MM.1S (cell line): ENCODE results near the gene SCART1.

Experiments used
- DNase-seq: peaks from one replicate; pipeline ENCODE4 v3.0.0-alpha.2; 2015
- H2AFZ ChIP-seq: fragments of 300-600 bp; sonication (generic); 2 replicates; pipeline ENCODE4 v1.6.0; 2016; ENCODE audit warnings: antibody characterized with exemption, low read length
- H3F3A ChIP-seq: fragments of 300-600 bp; sonication (generic); 2 replicates; pipeline ENCODE4 v1.6.1; 2016; ENCODE audit warnings: mild to moderate bottlenecking, antibody characterized with exemption, low read length, moderate library complexity, mixed read lengths; ENCODE audit not compliant: insufficient read depth
- H3K27ac ChIP-seq: fragments of 300-600 bp; sonication (generic); 2 replicates; pipeline ENCODE4 v1.5.1; 2016; ENCODE audit warnings: mild to moderate bottlenecking, low read length
- H3K27me3 ChIP-seq: fragments of 300-600 bp; sonication (generic); replicated peaks from 2 replicates; pipeline ENCODE4 v1.6.0; 2016; ENCODE audit warnings: low read length; ENCODE audit not compliant: insufficient read depth
- H3K36me3 ChIP-seq: fragments of 300-600 bp; sonication (generic); replicated peaks from 2 replicates; pipeline ENCODE4 v1.6.1; 2016; ENCODE audit warnings: mild to moderate bottlenecking, low read length, mixed read lengths; ENCODE audit not compliant: insufficient read depth
- H3K4me1 ChIP-seq: fragments of 300-600 bp; sonication (generic); 2 replicates; pipeline ENCODE4 v1.6.1; 2016; ENCODE audit warnings: low read length, mixed read lengths
- H3K4me2 ChIP-seq: fragments of 300-600 bp; sonication (generic); 2 replicates; pipeline ENCODE4 v1.6.0; 2016; ENCODE audit warnings: low read depth, low read length
- H3K4me3 ChIP-seq: fragments of 300-600 bp; sonication (generic); 2 replicates; pipeline ENCODE4 v1.5.1; 2016; ENCODE audit warnings: low read length, mixed read lengths
- H3K79me2 ChIP-seq: fragments of 300-600 bp; sonication (generic); 2 replicates; pipeline ENCODE4 v1.6.1; 2016; ENCODE audit warnings: mixed run types, low read length, mixed read lengths
- H3K9ac ChIP-seq: fragments of 300-600 bp; sonication (generic); 2 replicates; pipeline ENCODE4 v1.6.1; 2016; ENCODE audit warnings: low read length, mixed read lengths
- H3K9me2 ChIP-seq: fragments of 300-600 bp; sonication (generic); replicated peaks from 2 replicates; pipeline ENCODE4 v1.6.1; 2016; ENCODE audit warnings: mild to moderate bottlenecking, low read length, mixed read lengths; ENCODE audit not compliant: insufficient read depth
- H3K9me3 ChIP-seq: fragments of 300-600 bp; sonication (generic); replicated peaks from 2 replicates; pipeline ENCODE4 v1.6.1; 2016; ENCODE audit warnings: mild to moderate bottlenecking, low read length, mixed read lengths; ENCODE audit not compliant: insufficient read depth
- H4K20me1 ChIP-seq: fragments of 300-600 bp; sonication (generic); 2 replicates; pipeline ENCODE4 v1.6.1; 2016; ENCODE audit warnings: mild to moderate bottlenecking, low read length, moderate library complexity, mixed read lengths; ENCODE audit not compliant: insufficient read depth
- CTCF ChIP-seq: fragments of 300-600 bp; sonication (generic); IDR thresholded peaks from 2 replicates; pipeline ENCODE4 v1.5.1; 2016; ENCODE audit warnings: antibody characterized with exemption, low read length, mixed read lengths
- EZH2 ChIP-seq: fragments of 300-600 bp; sonication (generic); optimal IDR thresholded peaks from 2 replicates; pipeline ENCODE3; 2017; ENCODE audit warnings: low read depth, mild to moderate bottlenecking, antibody characterized with exemption, low read length, mixed read lengths
- EZH2phosphoT487 ChIP-seq: fragments of 300-600 bp; sonication (generic); IDR thresholded peaks from 2 replicates; pipeline ENCODE4 v1.6.1; 2018; ENCODE audit warnings: antibody characterized with exemption, low read length

The SCART1 gene

DNA sequence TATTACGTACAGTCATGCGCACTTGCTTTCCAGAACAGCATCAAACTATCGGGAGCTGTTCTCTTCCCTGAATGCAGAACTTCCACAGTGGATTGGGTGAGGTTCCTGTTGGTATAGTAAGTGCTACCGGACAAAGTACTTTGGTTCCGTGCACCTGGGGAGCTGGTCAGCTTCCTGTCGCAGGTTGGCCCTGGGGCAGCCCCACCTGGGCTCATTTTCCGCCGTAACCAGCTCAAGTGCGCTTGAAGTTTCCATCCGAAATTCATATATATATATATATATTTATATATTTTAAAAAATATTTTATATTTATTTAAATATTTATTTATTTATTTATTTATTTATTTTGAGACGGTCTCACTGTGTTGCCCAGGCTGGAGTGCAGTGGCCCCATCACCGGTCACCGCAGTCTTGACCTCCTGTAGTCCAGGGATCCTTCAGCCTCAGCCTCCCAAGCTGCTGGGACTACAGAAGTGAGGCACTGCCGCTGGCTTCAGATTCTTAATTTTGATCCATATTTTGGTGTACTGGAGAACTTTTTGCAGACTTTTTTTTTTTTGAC lies 6.5 kb downstream of the SCART1 start:
- Histone ChIP-seq H3K9ac (no peak overlapping the region), H3K4me3 (no peak overlapping the region), H3K4me1 (no peaks in the 10 kb centered on the region), H3K9me2 (no peaks in the 10 kb centered on the region), H3K36me3 (no peaks in the 10 kb centered on the region), H3K79me2 (no peaks in the 10 kb centered on the region), H3F3A (no peaks in the 10 kb centered on the region), H2AFZ (no peak overlapping the region), H3K27me3 (no peaks in the 10 kb centered on the region), H3K27ac (no peak overlapping the region), H4K20me1 (no peaks in the 10 kb centered on the region), H3K9me3 (no peaks in the 10 kb centered on the region), H3K4me2 (no peak overlapping the region)
- DNase-seq = no peak
- TF ChIP-seq CTCF = no peak
- no peak for TF ChIP-seq EZH2
- no peak for TF ChIP-seq EZH2phosphoT487

GRCh38 chr10:133461027-133461426 lies 7.3 kb downstream of the SCART1 start:
- no peaks in the 10 kb centered on the region for H3K9me2 ChIP-seq
- H3K4me3 ChIP-seq = no peak overlapping the region
- no peak overlapping the region for H3K9ac ChIP-seq
- no peaks in the 10 kb centered on the region for H4K20me1 ChIP-seq
- no peak for DNase-seq
- H3K79me2 ChIP-seq = no peaks in the 10 kb centered on the region
- no peak overlapping the region for H3K27ac ChIP-seq
- H3F3A ChIP-seq = no peaks in the 10 kb centered on the region
- TF ChIP-seq CTCF = no peak
- H2AFZ ChIP-seq = no peak overlapping the region
- H3K9me3 ChIP-seq = no peaks in the 10 kb centered on the region
- H3K4me1 ChIP-seq = no peaks in the 10 kb centered on the region
- H3K4me2 ChIP-seq = no peak overlapping the region
- no peaks in the 10 kb centered on the region for H3K27me3 ChIP-seq
- H3K36me3 ChIP-seq = no peaks in the 10 kb centered on the region

- Histone ChIP-seq H3K4me2 (no peak overlapping the region), H3K9me3 (no peaks in the 10 kb centered on the region), H3K36me3 (no peaks in the 10 kb centered on the region), H2AFZ (no peak overlapping the region), H3K79me2 (no peaks in the 10 kb centered on the region), H3K4me1 (no peaks in the 10 kb centered on the region), H3K27me3 (no peaks in the 10 kb centered on the region), H3K9ac (no peak overlapping the region), H3K4me3 (no peak overlapping the region), H3K9me2 (no peaks in the 10 kb centered on the region), H3F3A (no peaks in the 10 kb centered on the region), H4K20me1 (no peaks in the 10 kb centered on the region), H3K27ac (no peak overlapping the region)
- no peak for DNase-seq
- TF ChIP-seq EZH2phosphoT487 (no peak), EZH2 (no peak), CTCF (no peak)
Measured at GRCh38 chr10:133461841-133462240, 8.1 kb downstream of the SCART1 start.
